Liver (tissue), 9 donors: Measurements from ENCODE around the gene SLC7A6. TPM values are rescaled to one million over a fixed set of nuclear protein-coding genes. Genes with fewer than 3 reads are reported as not detected.

Source experiments
- DNase-seq: peaks from one replicate; pipeline ENCODE4 v3.0.0-alpha.2; 2017; ENCODE audit warnings: low spot score
- H3K27ac ChIP-seq, 2 donors: one replicate each; pipeline ENCODE4 v1.7.0; 2013; ENCODE audit warnings: inconsistent platforms in 2 of 2, low read length in 2 of 2, control low read depth in 1 of 2, low read depth in 1 of 2, mild to moderate bottlenecking in 1 of 2
- H3K27me3 ChIP-seq, 4 donors: one replicate each; pipeline versions ENCODE4 v1.6.1 to v1.7.0; 2013; ENCODE audit warnings: low read length in 3 of 4, inconsistent platforms in 1 of 4, mild to moderate bottlenecking in 1 of 4, moderate library complexity in 1 of 4; ENCODE audit not compliant: control insufficient read depth in 4 of 4, insufficient read depth in 4 of 4
- H3K36me3 ChIP-seq, 4 donors: one replicate each; pipeline versions ENCODE4 v1.6.1 to v1.7.0; 2013; ENCODE audit warnings: low read length in 3 of 4, mild to moderate bottlenecking in 3 of 4, low read depth in 1 of 4, moderate library complexity in 1 of 4; ENCODE audit not compliant: control insufficient read depth in 4 of 4, insufficient read depth in 3 of 4
- H3K4me1 ChIP-seq, 4 donors: one replicate each; pipeline versions ENCODE4 v1.6.1 to v1.7.0; 2013; ENCODE audit warnings: low read length in 3 of 4, mild to moderate bottlenecking in 3 of 4, moderate library complexity in 1 of 4; ENCODE audit not compliant: control insufficient read depth in 4 of 4, insufficient read depth in 4 of 4
- H3K4me3 ChIP-seq, 3 donors: one replicate each; pipeline versions ENCODE4 v1.6.1 to v1.7.0; 2013; ENCODE audit warnings: low read length in 3 of 3, control low read depth in 1 of 3, low read depth in 1 of 3, mild to moderate bottlenecking in 1 of 3
- H3K9ac ChIP-seq, 2 donors: one replicate each; pipeline ENCODE4 v1.7.0; 2013; ENCODE audit warnings: low read length in 2 of 2, mild to moderate bottlenecking in 2 of 2, moderate library complexity in 2 of 2, control low read depth in 1 of 2, low read depth in 1 of 2
- H3K9me3 ChIP-seq, 4 donors: one replicate each; pipeline versions ENCODE4 v1.6.1 to v1.7.0; 2013; ENCODE audit warnings: low read length in 3 of 4; ENCODE audit not compliant: control insufficient read depth in 4 of 4
- CTCF ChIP-seq: fragments of 150-350 bp; IDR thresholded peaks from 2 replicates; pipeline ENCODE4 v1.5.1; 2017; ENCODE audit warnings: improper control_type of control experiment, low read depth, low read length; ENCODE audit not compliant: missing input control
- FOXA1 ChIP-seq: IDR thresholded peaks from 2 replicates; pipeline ENCODE4 v1.6.1; 2016; ENCODE audit warnings: antibody characterized with exemption
- FOXA2 ChIP-seq: IDR thresholded peaks from 2 replicates; pipeline ENCODE4 v1.6.1; 2016; ENCODE audit warnings: antibody characterized with exemption
- GABPA ChIP-seq, 2 donors: IDR thresholded peaks in 1 of 2; conservative IDR thresholded peaks in 1 of 2; 2 replicates each; pipeline ENCODE4 v1.6.1; 2016; ENCODE audit warnings: antibody characterized with exemption in 2 of 2, mild to moderate bottlenecking in 1 of 2, moderate library complexity in 1 of 2
- HNF4A ChIP-seq, 2 donors: conservative IDR thresholded peaks; 2 replicates each; pipeline ENCODE4 v1.6.1; 2016; ENCODE audit warnings: antibody characterized with exemption in 2 of 2, mild to moderate bottlenecking in 2 of 2
- HNF4G ChIP-seq: IDR thresholded peaks from 2 replicates; pipeline ENCODE4 v1.6.1; 2016; ENCODE audit warnings: antibody characterized with exemption
- JUND ChIP-seq, 2 donors: IDR thresholded peaks; 2 replicates each; pipeline ENCODE4 v1.6.1; 2016; ENCODE audit warnings: antibody characterized with exemption in 2 of 2
- NR2F2 ChIP-seq: IDR thresholded peaks from 2 replicates; pipeline ENCODE4 v1.6.1; 2016; ENCODE audit warnings: antibody characterized with exemption
- RAD21 ChIP-seq, 2 donors: IDR thresholded peaks; 2 replicates each; pipeline ENCODE4 v1.6.1; 2016; ENCODE audit warnings: antibody characterized with exemption in 2 of 2, mild to moderate bottlenecking in 2 of 2
- SP1 ChIP-seq: IDR thresholded peaks from 2 replicates; pipeline ENCODE4 v1.6.1; 2018; ENCODE audit warnings: antibody characterized with exemption, mild to moderate bottlenecking
- TAF1 ChIP-seq: conservative IDR thresholded peaks from 2 replicates; pipeline ENCODE4 v1.6.1; 2016; ENCODE audit warnings: antibody characterized with exemption, mild to moderate bottlenecking
- YY1 ChIP-seq: IDR thresholded peaks from 2 replicates; pipeline ENCODE4 v1.6.1; 2016; ENCODE audit warnings: antibody characterized with exemption, mild to moderate bottlenecking
- WGBS: extraction: QIAGEN DNeasy Blood & Tissue Kit; methylation state at CpG from one replicate; pipeline ENCODE4 v1.1.7; 2013; 5-methylcytosine and 5-hydroxymethylcytosine counted together
- polyA plus RNA-seq, 2 donors: library from polyadenylated mRNA; stranded (reverse) in 1 of 2; unstranded in 1 of 2; fragments of 200-250 nt in 1 of 2; fragments of >200 nt in 1 of 2; fragmentation: Nextera tagmentation in 1 of 2; extraction: Ambion mirVana in 1 of 2; gene quantifications; one replicate each; pipeline versions ENCODE4 v1.2.1 to v1.2.3, GENCODE V29; 2013 to 2015
- total RNA-seq, 2 donors: library from RNA; depleted of rRNA; stranded (reverse); fragments of >200 nt; gene quantifications; one replicate each; pipeline ENCODE4 v1.2.3, GENCODE V29; 2014
- TF ChIP-seq, protein P1 (sequence below): IDR thresholded peaks from 2 replicates; pipeline ENCODE4 v1.6.1; 2016; ENCODE audit warnings: antibody characterized with exemption, mild to moderate bottlenecking
- TF ChIP-seq, protein P2 (sequence below): IDR thresholded peaks from 2 replicates; pipeline ENCODE4 v1.6.1; 2016; ENCODE audit warnings: antibody characterized with exemption
- donor health status: healthy.
- donor health status: healthy.
- donor health status: healthy.
- donor health status: healthy.
- donor health status: healthy.

Gene SLC7A6
- total and polyA plus RNA-seq, 4 donors: 1.2 to 4.9 (median 1.9) TPM

- TF ChIP-seq, protein P1, sequence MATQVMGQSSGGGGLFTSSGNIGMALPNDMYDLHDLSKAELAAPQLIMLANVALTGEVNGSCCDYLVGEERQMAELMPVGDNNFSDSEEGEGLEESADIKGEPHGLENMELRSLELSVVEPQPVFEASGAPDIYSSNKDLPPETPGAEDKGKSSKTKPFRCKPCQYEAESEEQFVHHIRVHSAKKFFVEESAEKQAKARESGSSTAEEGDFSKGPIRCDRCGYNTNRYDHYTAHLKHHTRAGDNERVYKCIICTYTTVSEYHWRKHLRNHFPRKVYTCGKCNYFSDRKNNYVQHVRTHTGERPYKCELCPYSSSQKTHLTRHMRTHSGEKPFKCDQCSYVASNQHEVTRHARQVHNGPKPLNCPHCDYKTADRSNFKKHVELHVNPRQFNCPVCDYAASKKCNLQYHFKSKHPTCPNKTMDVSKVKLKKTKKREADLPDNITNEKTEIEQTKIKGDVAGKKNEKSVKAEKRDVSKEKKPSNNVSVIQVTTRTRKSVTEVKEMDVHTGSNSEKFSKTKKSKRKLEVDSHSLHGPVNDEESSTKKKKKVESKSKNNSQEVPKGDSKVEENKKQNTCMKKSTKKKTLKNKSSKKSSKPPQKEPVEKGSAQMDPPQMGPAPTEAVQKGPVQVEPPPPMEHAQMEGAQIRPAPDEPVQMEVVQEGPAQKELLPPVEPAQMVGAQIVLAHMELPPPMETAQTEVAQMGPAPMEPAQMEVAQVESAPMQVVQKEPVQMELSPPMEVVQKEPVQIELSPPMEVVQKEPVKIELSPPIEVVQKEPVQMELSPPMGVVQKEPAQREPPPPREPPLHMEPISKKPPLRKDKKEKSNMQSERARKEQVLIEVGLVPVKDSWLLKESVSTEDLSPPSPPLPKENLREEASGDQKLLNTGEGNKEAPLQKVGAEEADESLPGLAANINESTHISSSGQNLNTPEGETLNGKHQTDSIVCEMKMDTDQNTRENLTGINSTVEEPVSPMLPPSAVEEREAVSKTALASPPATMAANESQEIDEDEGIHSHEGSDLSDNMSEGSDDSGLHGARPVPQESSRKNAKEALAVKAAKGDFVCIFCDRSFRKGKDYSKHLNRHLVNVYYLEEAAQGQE: no peak
- TF ChIP-seq, protein P2, sequence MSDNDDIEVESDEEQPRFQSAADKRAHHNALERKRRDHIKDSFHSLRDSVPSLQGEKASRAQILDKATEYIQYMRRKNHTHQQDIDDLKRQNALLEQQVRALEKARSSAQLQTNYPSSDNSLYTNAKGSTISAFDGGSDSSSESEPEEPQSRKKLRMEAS: no peak
- no peak for TF ChIP-seq SP1
- no peak for TF ChIP-seq GABPA (IDR thresholded peaks at IDR 0.05 in 1 of 2, conservative IDR thresholded peaks at IDR 0.05 in 1 of 2)
- TF ChIP-seq YY1: no peak
- no peak for TF ChIP-seq JUND (IDR thresholded peaks at IDR 0.05)
- TF ChIP-seq RAD21 (IDR thresholded peaks at IDR 0.05): no peak
- TF ChIP-seq FOXA2: no peak
These were observed 78.3 kb downstream of the SLC7A6 start (continued) for GRCh38 chr16:68342620-68343019.

DNA sequence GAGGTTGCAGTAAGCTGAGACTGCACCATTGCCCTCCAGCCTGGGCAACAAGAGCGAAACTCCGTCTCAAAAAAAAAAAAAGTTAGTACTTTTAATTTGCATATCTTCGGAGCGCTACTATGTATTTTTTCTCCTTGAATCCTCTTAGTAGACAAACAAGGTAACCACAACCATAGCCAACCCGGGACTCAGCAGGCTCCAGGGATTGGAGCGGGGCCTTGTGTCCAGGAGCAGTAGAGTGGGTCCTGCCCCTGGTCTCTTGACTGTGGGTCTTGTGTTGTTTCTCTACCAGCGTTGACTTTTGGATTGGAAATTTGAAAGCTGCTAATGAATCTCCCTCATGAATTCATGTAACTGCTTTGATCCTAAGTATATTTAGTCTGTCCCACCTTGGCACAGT is 78.8 kb downstream of the SLC7A6 start:
- H3K36me3 ChIP-seq: peaks cover 8 to 53% (median 34%) of the 10 kb centered on the region in 4 donors
- WGBS: 96% methylated on average over 7 of the region's 7 CpGs

DNA sequence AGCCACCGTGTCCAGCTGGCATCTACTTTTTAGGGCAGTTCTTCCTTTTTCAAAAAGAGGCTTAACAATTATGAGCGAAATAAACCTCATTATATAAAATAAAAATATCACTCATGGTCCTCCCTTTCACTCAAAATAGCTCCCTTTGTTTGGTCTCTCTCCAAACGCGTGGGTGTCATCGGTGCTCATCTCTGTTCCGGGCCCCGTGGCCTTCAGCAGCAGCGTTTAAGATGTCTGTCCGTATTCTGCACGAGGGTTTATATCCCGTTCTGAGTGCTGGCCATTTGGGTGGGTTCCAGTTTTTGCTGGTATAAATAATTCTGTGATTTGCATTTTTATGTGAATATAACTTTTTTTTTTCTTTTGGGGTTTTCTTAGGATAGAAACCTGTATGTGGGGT is 79.9 kb downstream of the SLC7A6 start:
- Histone ChIP-seq H3K9me3 (no peaks in the 10 kb centered on the region), H3K27ac (no peak overlapping the region), H3K4me1 (peaks cover 2 to 20% (median 17%) of the 10 kb centered on the region in 4 donors), H3K9ac (no peak overlapping the region), H3K36me3 (peaks cover 12 to 49% (median 31%) of the 10 kb centered on the region in 4 donors), H3K4me3 (no peak overlapping the region), H3K27me3 (no peaks in the 10 kb centered on the region)
- TF ChIP-seq, protein P2: no peak
- TF ChIP-seq YY1 (no peak), GABPA (IDR thresholded peaks at IDR 0.05 in 1 of 2, conservative IDR thresholded peaks at IDR 0.05 in 1 of 2) (no peak), HNF4A (conservative IDR thresholded peaks at IDR 0.05) (no peak), CTCF (no peak), FOXA1 (no peak)
- 93% methylated on average over 11 of the region's 11 CpGs for WGBS
- DNase-seq: no peak

More for the DNA sequence above, 78.8 kb downstream of the SLC7A6 start:
- Histone ChIP-seq H3K27me3 (no peaks in the 10 kb centered on the region), H3K9me3 (no peaks in the 10 kb centered on the region), H3K4me1 (peaks cover 2 to 20% (median 17%) of the 10 kb centered on the region in 4 donors), H3K4me3 (no peak overlapping the region), H3K27ac (no peak overlapping the region), H3K9ac (no peak overlapping the region)
- TF ChIP-seq NR2F2 (no peak), JUND (IDR thresholded peaks at IDR 0.05) (no peak), HNF4A (conservative IDR thresholded peaks at IDR 0.05) (no peak), TAF1 (no peak), HNF4G (no peak), RAD21 (IDR thresholded peaks at IDR 0.05) (no peak), GABPA (IDR thresholded peaks at IDR 0.05 in 1 of 2, conservative IDR thresholded peaks at IDR 0.05 in 1 of 2) (no peak)
- DNase-seq: no peak
